Measurements from ENCODE around the gene PCA3. TPM values are rescaled to one million over a fixed set of nuclear protein-coding genes. Genes with fewer than 3 reads are reported as not detected.

Gene PCA3
- total and polyA plus RNA-seq, 2 donors (not counting 3 experiments of a cell fraction or from before 2014, with no cell fraction given), result 0.86 to 2.5 TPM

- Histone ChIP-seq H3K9me3 (replicated peaks; ENCODE audit: control insufficient read depth, insufficient read depth, low read length) (no peaks in the 10 kb centered on the region), H4K20me1 (replicated peaks; ENCODE audit: control insufficient read depth, extremely low read depth, insufficient read depth, low read length) (no peaks in the 10 kb centered on the region), H2AFZ (ENCODE audit: low read depth, low read length) (no peak overlapping the region), H3K4me1 (ENCODE audit: control insufficient read depth, extremely low read depth, insufficient read depth, low read length) (no peaks in the 10 kb centered on the region), H3K27me3 (ENCODE audit: control insufficient read depth in 2 of 2, insufficient read depth in 2 of 2, low read length in 2 of 2) (peaks cover 2 to 3% of the 10 kb centered on the region in 2 experiments), H3K27ac (ENCODE audit: insufficient read depth, low read depth, low read length) (no peak overlapping the region), H3K9ac (replicated peaks; ENCODE audit: extremely low read depth, insufficient read depth, low read length) (no peak overlapping the region), H3K4me2 (ENCODE audit: insufficient read depth, low read length) (no peak overlapping the region), H3K9me1 (replicated peaks; ENCODE audit: control insufficient read depth, extremely low read depth, insufficient read depth, low read length) (no peaks in the 10 kb centered on the region), H3K36me3 (ENCODE audit: control insufficient read depth in 2 of 2, extremely low read depth in 1 of 2, insufficient read depth in 2 of 2, low read length in 2 of 2) (no peaks in the 10 kb centered on the region), H3K79me2 (ENCODE audit: control insufficient read depth, insufficient read depth, low read length) (no peaks in the 10 kb centered on the region), H3K4me3 (replicated peaks in 1 of 3; ENCODE audit: insufficient read depth in 1 of 3, low read depth in 1 of 3, low read length in 3 of 3) (no peak overlapping the region)
- dilution Hi-C loops (cut with MboI; ENCODE audit: extremely low pct_ligation_motif_present, low sequenced_read_pairs) (no loop called here), intact Hi-C loops (cut with micrococcal nuclease) (no loop called here)
- no TSS peak for BruUV-seq (replicated peaks)
- TF ChIP-seq POLR2AphosphoS5 (IDR thresholded peaks at IDR 0.05; ENCODE audit: insufficient read depth, low read depth, low read length) (no peak), MYC (IDR thresholded peaks at IDR 0.05; ENCODE audit: low read depth, low read length) (no peak), POLR2A (IDR thresholded peaks at IDR 0.05; ENCODE audit: low read depth, low read length) (no peak), FOS (IDR thresholded peaks at IDR 0.05; ENCODE audit: borderline replicate concordance, insufficient read depth, low read length) (no peak), EZH2 (IDR thresholded peaks at IDR 0.05; ENCODE audit: borderline replicate concordance, low read depth, low read length, severe bottlenecking) (no peak), CTCF (IDR thresholded peaks at IDR 0.05; ENCODE audit: extremely low read depth in 1 of 2, insufficient read depth in 1 of 2, low read depth in 1 of 2, low read length in 2 of 2) (no peak), MAX (IDR thresholded peaks at IDR 0.05; ENCODE audit: insufficient read depth, insufficient read length) (no peak), JUN (IDR thresholded peaks at IDR 0.05; ENCODE audit: borderline replicate concordance, insufficient read depth, insufficient read length, low read depth) (no peak), GATA2 (IDR thresholded peaks at IDR 0.05; ENCODE audit: insufficient read depth, insufficient read length, low read depth, low read length) (no peak)
- FAIRE-seq (no peak), DNase-seq (ENCODE audit: low read depth, low spot score) (no peak)
- ChIA-PET POLR2A (no interaction called here), CTCF (interaction anchor here (1.3 kb wide), 1 partner anchor 18 kb away, joined by 3 read pairs; no protein-coding TSS in a partner anchor)
Observed at GRCh38 chr9:76827296-76828080, 63.2 kb downstream of the PCA3 start.

All from endothelial cell of umbilical vein (primary cell).